GM12864 (cell line): ENCODE results near the gene TRIM24.

Source experiments
- DNase-seq: peaks from one replicate; pipeline ENCODE4 v3.0.0-alpha.2; 2011; ENCODE audit warnings: low read depth
- H3K4me3 ChIP-seq: 2 replicates; pipeline ENCODE4 v1.5.1; 2011; ENCODE audit warnings: mild to moderate bottlenecking, low read depth, low read length, control low read depth
- TF ChIP-seq, protein P1 (sequence below): IDR thresholded peaks from 2 replicates; pipeline ENCODE4 v1.5.1; 2011; ENCODE audit warnings: low read depth, mild to moderate bottlenecking, moderate library complexity, low read length, control low read depth, inconsistent platforms; ENCODE audit errors: missing control alignments

The TRIM24 gene

DNA sequence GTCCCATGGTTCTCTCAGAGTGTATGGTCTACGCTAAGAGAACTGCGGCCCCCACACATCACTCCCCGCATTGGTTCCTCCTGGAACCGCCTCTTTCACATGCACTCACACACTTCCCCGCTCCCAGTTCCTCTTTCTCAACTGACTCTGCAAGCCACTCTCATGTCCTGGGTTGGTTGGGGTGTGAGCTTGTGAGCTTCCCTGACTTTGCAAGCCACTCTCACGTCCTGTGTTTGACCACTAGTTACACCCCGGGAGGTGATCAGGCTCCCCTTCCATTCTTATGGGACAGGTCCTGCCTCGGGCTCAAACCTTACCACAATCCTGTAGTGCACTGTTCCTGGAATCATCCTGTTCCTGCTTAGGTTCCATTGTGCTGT, 105.0 kb downstream of the TRIM24 start:
- no peak for DNase-seq
- TF ChIP-seq, protein P1, sequence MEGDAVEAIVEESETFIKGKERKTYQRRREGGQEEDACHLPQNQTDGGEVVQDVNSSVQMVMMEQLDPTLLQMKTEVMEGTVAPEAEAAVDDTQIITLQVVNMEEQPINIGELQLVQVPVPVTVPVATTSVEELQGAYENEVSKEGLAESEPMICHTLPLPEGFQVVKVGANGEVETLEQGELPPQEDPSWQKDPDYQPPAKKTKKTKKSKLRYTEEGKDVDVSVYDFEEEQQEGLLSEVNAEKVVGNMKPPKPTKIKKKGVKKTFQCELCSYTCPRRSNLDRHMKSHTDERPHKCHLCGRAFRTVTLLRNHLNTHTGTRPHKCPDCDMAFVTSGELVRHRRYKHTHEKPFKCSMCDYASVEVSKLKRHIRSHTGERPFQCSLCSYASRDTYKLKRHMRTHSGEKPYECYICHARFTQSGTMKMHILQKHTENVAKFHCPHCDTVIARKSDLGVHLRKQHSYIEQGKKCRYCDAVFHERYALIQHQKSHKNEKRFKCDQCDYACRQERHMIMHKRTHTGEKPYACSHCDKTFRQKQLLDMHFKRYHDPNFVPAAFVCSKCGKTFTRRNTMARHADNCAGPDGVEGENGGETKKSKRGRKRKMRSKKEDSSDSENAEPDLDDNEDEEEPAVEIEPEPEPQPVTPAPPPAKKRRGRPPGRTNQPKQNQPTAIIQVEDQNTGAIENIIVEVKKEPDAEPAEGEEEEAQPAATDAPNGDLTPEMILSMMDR = no peak

GRCh38 chr7:138565451-138566114, 105.5 kb downstream of the TRIM24 start:
- TF ChIP-seq, protein P1 = no peak
- H3K4me3 ChIP-seq = no peak overlapping the region
- DNase-seq = no peak

More for the DNA sequence above, 105.0 kb downstream of the TRIM24 start:
- no peak overlapping the region for H3K4me3 ChIP-seq

DNA sequence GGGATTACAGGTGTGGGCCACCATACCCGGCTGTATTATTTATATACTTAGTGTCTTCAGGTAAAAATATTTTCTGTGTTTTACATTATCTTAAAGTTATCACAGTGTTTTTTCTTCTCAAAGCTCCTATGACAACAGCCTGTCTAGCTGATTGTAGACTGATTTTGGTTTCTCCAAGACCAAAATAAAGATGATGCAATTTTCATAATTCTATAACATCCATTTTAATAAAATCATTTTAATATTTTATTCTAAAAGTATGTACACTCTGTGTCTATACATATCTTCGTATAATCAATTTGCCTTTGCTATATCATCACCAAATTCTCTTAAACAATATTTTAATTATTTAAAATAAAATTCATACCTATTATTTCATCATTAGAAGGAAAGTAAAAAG, 108.6 kb downstream of the TRIM24 start:
- DNase-seq = no peak
- TF ChIP-seq, protein P1 = no peak
- no peak overlapping the region for H3K4me3 ChIP-seq

DNA sequence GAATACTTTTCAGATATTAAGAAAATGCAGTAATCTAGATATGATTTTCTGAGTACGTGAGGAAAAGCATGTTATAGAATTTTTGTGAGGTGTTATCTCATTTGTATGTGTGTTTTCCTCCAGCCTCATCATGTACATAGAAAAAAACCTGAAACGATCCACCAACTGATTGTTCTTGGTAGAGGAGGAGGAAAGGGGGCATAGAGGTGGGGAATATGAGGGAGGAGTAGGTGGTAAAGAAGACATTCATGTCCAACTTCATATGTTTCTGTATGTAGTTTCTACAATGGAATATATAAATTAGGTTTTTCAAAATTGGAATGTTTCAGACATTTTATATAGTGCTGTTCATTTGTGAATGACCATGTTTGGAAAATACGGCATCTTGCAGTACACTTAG, 109.4 kb downstream of the TRIM24 start:
- no peak overlapping the region for H3K4me3 ChIP-seq
- TF ChIP-seq, protein P1 = no peak
- no peak for DNase-seq

- TF ChIP-seq, protein P1 = no peak
- DNase-seq = no peak
- H3K4me3 ChIP-seq = no peak overlapping the region
Measured at GRCh38 chr7:138570715-138571114, 110.7 kb downstream of the TRIM24 start.

DNA sequence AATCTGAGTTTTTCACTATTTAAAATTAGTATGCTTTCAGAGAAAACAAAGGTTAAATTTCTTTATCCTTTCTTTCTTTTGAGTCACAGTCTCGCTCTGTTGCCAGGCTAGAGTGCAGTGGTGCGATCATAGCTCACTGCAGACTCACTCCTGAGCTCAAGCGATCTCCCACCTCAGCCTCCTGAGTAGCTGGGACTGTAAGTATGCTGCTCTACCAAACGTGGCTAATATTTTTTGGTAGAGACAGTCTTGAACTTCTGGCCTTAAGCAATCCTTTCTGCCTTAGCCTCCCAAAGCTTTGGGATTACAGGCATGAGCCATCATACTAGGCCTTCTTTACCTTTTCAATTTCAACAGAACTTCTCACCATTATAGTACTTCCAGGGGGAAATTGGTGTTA, 113.7 kb downstream of the TRIM24 start:
- TF ChIP-seq, protein P1 = no peak
- DNase-seq = no peak
- H3K4me3 ChIP-seq = no peak overlapping the region

DNA sequence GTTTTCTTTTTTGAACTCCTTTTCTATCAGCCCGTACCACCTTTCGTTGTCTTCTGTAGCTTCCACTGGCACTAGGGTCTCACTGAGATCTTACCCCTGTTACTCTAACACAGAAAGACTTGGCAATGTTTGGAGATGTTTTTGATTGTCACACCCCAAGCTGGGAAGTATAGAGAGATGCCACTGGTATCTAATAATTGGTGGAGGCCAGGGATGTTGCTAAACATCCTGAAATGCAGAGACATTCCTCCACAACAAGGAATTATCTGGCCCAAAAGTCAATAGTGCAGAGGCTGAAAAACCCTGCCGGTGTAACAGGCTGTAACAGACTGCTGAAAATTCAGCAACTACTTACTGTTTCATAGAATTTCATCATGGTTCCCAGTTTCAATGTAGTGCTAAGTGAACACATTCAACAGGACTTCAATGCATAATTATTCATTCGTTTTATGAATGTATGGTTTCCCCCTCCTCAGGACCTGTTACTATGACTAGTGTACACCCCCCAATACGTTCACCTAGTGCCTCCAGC, 115.9 kb downstream of the TRIM24 start:
- no peak for DNase-seq
- TF ChIP-seq, protein P1 = no peak
- no peak overlapping the region for H3K4me3 ChIP-seq
